WTC11 (cell line): ENCODE measurements around the gene SAMMSON.

Experiments
- ATF2 ChIP-seq: sonication (generic); formaldehyde crosslinking; IDR thresholded peaks from 2 replicates; pipeline ENCODE4 v1.8.1; 2022; ENCODE audit warnings: low read depth, missing genetic modification reagents, borderline replicate concordance
- NFYB ChIP-seq: sonication (generic); formaldehyde crosslinking; conservative IDR thresholded peaks from 2 replicates; pipeline ENCODE4 v1.8.0; 2022; ENCODE audit warnings: low read depth, missing genetic modification reagents
- OVOL2 ChIP-seq: fragments of 250-450 bp; sonication (Bioruptor Pico); IDR thresholded peaks from 2 replicates; pipeline ENCODE4 v1.9.0; 2021; ENCODE audit warnings: mild to moderate bottlenecking, borderline replicate concordance
- SMAD3 ChIP-seq: sonication (generic); formaldehyde crosslinking; IDR thresholded peaks from 2 replicates; pipeline ENCODE4 v1.8.0; 2022; ENCODE audit warnings: missing genetic modification reagents, mild to moderate bottlenecking, borderline replicate concordance
- SP1 ChIP-seq: sonication (generic); formaldehyde crosslinking; conservative IDR thresholded peaks from 2 replicates; pipeline ENCODE4 v1.8.1; 2022; ENCODE audit warnings: missing genetic modification reagents
- ZNF232 ChIP-seq: sonication (generic); formaldehyde crosslinking; IDR thresholded peaks from 2 replicates; pipeline ENCODE4 v1.8.0; 2022; ENCODE audit warnings: mild to moderate bottlenecking, missing genetic modification reagents
- TF ChIP-seq, protein P1 (sequence below): fragments of 200-600 bp; IDR thresholded peaks from 2 replicates; pipeline ENCODE4 v1.8.0; 2022; ENCODE audit warnings: antibody characterized with exemption
- TF ChIP-seq, protein P2 (sequence below): sonication (generic); formaldehyde crosslinking; IDR thresholded peaks from 2 replicates; pipeline ENCODE4 v1.8.0; 2022; ENCODE audit warnings: mild to moderate bottlenecking, missing genetic modification reagents
- TF ChIP-seq, protein P3 (sequence below): sonication (generic); formaldehyde crosslinking; IDR thresholded peaks from 2 replicates; pipeline ENCODE4 v1.8.1; 2023; ENCODE audit warnings: mild to moderate bottlenecking, missing genetic modification reagents, moderate library complexity

- TF ChIP-seq, protein P1, sequence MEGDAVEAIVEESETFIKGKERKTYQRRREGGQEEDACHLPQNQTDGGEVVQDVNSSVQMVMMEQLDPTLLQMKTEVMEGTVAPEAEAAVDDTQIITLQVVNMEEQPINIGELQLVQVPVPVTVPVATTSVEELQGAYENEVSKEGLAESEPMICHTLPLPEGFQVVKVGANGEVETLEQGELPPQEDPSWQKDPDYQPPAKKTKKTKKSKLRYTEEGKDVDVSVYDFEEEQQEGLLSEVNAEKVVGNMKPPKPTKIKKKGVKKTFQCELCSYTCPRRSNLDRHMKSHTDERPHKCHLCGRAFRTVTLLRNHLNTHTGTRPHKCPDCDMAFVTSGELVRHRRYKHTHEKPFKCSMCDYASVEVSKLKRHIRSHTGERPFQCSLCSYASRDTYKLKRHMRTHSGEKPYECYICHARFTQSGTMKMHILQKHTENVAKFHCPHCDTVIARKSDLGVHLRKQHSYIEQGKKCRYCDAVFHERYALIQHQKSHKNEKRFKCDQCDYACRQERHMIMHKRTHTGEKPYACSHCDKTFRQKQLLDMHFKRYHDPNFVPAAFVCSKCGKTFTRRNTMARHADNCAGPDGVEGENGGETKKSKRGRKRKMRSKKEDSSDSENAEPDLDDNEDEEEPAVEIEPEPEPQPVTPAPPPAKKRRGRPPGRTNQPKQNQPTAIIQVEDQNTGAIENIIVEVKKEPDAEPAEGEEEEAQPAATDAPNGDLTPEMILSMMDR = no peak
- TF ChIP-seq NFYB (no peak), SMAD3 (CRISPR knock-in tag) (no peak), OVOL2 (CRISPR knock-in tag) (no peak), ZNF232 (CRISPR knock-in tag) (no peak), SP1 (CRISPR knock-in tag) (no peak), ATF2 (CRISPR knock-in tag) (no peak)
- TF ChIP-seq, protein P2, sequence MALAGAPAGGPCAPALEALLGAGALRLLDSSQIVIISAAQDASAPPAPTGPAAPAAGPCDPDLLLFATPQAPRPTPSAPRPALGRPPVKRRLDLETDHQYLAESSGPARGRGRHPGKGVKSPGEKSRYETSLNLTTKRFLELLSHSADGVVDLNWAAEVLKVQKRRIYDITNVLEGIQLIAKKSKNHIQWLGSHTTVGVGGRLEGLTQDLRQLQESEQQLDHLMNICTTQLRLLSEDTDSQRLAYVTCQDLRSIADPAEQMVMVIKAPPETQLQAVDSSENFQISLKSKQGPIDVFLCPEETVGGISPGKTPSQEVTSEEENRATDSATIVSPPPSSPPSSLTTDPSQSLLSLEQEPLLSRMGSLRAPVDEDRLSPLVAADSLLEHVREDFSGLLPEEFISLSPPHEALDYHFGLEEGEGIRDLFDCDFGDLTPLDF (CRISPR knock-in tag) = no peak
- TF ChIP-seq, protein P3, sequence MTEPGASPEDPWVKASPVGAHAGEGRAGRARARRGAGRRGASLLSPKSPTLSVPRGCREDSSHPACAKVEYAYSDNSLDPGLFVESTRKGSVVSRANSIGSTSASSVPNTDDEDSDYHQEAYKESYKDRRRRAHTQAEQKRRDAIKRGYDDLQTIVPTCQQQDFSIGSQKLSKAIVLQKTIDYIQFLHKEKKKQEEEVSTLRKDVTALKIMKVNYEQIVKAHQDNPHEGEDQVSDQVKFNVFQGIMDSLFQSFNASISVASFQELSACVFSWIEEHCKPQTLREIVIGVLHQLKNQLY (CRISPR knock-in tag) = no peak
These were observed 11.7 kb upstream of the SAMMSON start for GRCh38 chr3:69987833-69988232.
